Measurements from ENCODE around the gene SLCO1B1.

SLCO1B1 gene

DNA sequence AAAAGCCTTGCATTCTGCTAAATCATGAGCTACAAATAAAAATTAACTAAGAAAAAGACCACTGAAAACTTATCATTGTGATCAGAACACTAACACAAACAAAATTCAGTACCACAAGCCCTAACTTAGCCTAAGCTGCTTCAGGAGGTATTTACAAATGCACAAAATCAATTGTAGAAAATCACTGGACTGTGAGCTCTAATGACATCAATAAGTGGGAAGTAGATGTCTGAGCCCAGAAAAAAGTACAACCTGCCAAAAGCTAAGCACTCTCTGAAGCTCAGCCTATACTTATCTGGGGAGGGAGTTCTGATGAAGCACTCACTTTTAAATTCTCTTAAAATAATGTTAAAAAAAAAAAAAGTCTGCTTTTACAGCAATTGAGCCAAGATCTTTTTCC lies 92.9 kb downstream of the SLCO1B1 start:
- DNase-seq, result no peak

DNA sequence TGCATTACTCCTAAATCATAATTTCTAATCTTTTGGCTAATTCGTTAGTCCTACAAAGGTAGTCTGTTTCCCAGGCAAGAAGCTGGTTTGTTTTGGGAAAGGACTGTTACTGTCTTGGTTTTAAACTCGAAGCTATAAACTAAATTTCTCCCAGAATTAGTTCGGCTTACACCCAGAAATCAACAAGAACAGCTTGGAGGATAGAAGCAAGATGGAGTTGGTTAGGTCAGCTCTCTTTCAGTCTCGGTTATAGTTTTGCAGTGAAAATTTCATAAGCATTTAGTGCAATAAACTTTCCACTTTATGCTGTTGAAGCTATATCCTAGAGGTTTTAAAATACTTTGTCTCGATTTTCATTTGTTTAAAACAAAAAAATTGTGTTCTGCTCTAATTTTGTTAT lies 103.4 kb downstream of the SLCO1B1 start:
- DNase-seq, result no peak

GRCh38 chr12:21239866-21240265 lies 108.9 kb downstream of the SLCO1B1 start:
- no peak for DNase-seq

- no peak for DNase-seq
Observed at GRCh38 chr12:21248679-21249078, 117.7 kb downstream of the SLCO1B1 start.

- DNase-seq, result no peak
Observed at GRCh38 chr12:21252070-21252469, 121.1 kb downstream of the SLCO1B1 start.

DNA sequence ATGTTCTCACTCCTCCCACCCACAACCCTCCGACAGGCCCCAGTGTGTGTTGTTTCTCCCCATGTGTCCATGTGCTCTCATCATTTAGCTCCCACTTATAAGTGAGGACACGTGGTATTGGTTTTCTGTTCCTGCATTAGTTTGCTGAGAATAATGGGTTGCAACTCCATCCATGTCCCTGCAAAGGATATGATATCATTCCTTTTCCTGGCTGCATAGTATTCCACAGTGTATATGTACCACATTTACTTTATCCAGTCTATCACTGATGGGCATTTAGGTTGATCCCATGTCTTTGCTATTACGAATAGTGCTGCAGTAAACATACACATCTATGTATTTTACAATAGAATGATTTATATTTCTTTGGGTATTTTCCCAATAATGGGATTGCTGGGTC lies 126.2 kb downstream of the SLCO1B1 start:
- no peak for DNase-seq

- no peak for DNase-seq
Observed at GRCh38 chr12:21264232-21264631, 133.2 kb downstream of the SLCO1B1 start.

DNA sequence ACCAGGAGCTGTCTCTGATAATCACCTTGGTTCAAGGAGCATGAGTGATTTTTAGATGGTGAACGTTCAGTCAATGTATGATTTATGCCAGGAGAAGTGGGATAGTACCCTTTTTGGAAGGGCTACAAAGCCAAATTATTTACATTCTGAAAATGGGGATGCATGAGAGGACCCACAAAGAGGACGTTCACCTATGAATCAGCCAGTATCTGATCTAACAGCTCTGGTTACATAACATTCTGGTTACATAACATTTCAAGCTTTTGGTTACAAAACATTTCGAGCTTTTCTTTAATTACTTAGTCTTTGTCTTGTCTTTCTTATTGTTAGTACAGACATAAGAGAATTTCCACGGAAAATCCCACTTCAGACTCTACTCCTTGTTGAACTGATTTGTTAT lies 134.9 kb downstream of the SLCO1B1 start:
- DNase-seq, result no peak

DNA sequence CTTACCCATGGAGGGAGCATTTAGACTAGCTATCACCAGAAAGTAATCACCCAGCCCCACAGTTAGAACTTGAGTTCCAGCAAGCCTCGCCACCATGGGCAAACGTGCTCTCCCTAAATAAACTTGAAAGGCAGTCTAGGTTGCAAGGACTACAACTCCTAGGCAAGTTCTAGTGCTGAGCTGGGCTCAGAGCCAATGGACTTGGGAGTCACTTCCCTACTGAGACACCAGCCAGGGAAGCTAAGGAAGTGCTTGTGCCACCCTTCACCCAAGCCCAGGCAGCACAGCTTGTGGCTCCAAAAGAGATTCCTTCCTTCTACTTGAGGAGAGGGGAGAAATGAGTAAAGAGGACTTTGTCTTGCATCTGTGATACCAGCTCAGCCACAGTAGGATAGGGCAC lies 145.8 kb downstream of the SLCO1B1 start:
- no peak for DNase-seq
